Fibroblast of lung (primary cell): ENCODE measurements around the gene ADGRA3. TPM values are rescaled to one million over a fixed set of nuclear protein-coding genes. Genes with fewer than 3 reads are reported as not detected.

Experiments
- DNase-seq, 2 donors: peaks; one replicate each; pipeline versions ENCODE4 v3.0.0 to v3.0.0-alpha.2; 2010; ENCODE audit warnings: low read depth in 2 of 2
- H2AFZ ChIP-seq: 2 replicates; pipeline ENCODE4 v1.5.1; 2012; ENCODE audit warnings: low read length, control low read depth, inconsistent platforms
- H3K27ac ChIP-seq: 2 replicates; pipeline ENCODE4 v1.5.1; 2011; ENCODE audit warnings: low read length, control low read depth; ENCODE audit not compliant: insufficient read depth
- H3K27me3 ChIP-seq: 2 replicates; pipeline ENCODE4 v1.5.1; 2011; ENCODE audit warnings: mild to moderate bottlenecking, low read length; ENCODE audit not compliant: control insufficient read depth, insufficient read depth
- H3K36me3 ChIP-seq: 2 replicates; pipeline ENCODE4 v1.5.1; 2011; ENCODE audit warnings: low read length; ENCODE audit not compliant: control insufficient read depth, insufficient read depth
- H3K4me1 ChIP-seq: 2 replicates; pipeline ENCODE4 v1.5.1; 2011; ENCODE audit warnings: low read length; ENCODE audit not compliant: control insufficient read depth, insufficient read depth; ENCODE audit errors: extremely low read depth
- H3K4me2 ChIP-seq: 2 replicates; pipeline ENCODE4 v1.5.1; 2011; ENCODE audit warnings: low read length, control low read depth; ENCODE audit not compliant: insufficient read depth; ENCODE audit errors: extremely low read depth
- H3K4me3 ChIP-seq, 4 experiments: fragments of 200-600 bp in 1 of 4; sonication (generic) in 1 of 4; replicated peaks in 1 of 4; 2 replicates each; pipeline ENCODE4 v1.5.1; 2011 to 2016; ENCODE audit warnings: low read length in 4 of 4, low read depth in 3 of 4, mild to moderate bottlenecking in 3 of 4, control low read depth in 2 of 4, inconsistent platforms in 1 of 4, mixed read lengths in 1 of 4; ENCODE audit not compliant: insufficient read depth in 1 of 4; ENCODE audit errors: control extremely low read depth in 1 of 4
- H3K79me2 ChIP-seq: 2 replicates; pipeline ENCODE4 v1.5.1; 2012; ENCODE audit warnings: mild to moderate bottlenecking, low read length, inconsistent platforms; ENCODE audit not compliant: control insufficient read depth, insufficient read depth
- H3K9ac ChIP-seq: 2 replicates; pipeline ENCODE4 v1.5.1; 2011; ENCODE audit warnings: mild to moderate bottlenecking, low read length, control low read depth; ENCODE audit not compliant: insufficient read depth
- H3K9me3 ChIP-seq: 2 replicates; pipeline ENCODE4 v1.5.1; 2012; ENCODE audit warnings: low read depth, low read length; ENCODE audit not compliant: control insufficient read depth, insufficient read depth
- H4K20me1 ChIP-seq: 2 replicates; pipeline ENCODE4 v1.5.1; 2011; ENCODE audit warnings: low read length; ENCODE audit not compliant: control insufficient read depth, insufficient read depth; ENCODE audit errors: extremely low read depth
- CTCF ChIP-seq, 2 donors: IDR thresholded peaks in 1 of 2; conservative IDR thresholded peaks in 1 of 2; 1 replicate in 1 of 2; 2 replicates in 1 of 2; pipeline ENCODE4 v1.5.1; 2011 to 2012; ENCODE audit warnings: low read length in 2 of 2, control low read depth in 1 of 2, inconsistent platforms in 1 of 2, low read depth in 1 of 2, mild to moderate bottlenecking in 1 of 2
- EZH2 ChIP-seq: IDR thresholded peaks from 2 replicates; pipeline ENCODE4 v1.5.1; 2012; ENCODE audit warnings: low read length, control low read depth, mild to moderate bottlenecking; ENCODE audit errors: missing control alignments
- polyA plus RNA-seq, 2 donors: library from polyadenylated mRNA; depleted of rRNA in 1 of 2; stranded (reverse) in 1 of 2; unstranded in 1 of 2; fragments of >200 nt; gene quantifications; 2 replicates each; pipeline ENCODE4 v1.2.1, GENCODE V29; 2011 to 2012; ENCODE audit warnings: missing spikeins in 1 of 2
- total RNA-seq: library from RNA; depleted of rRNA; stranded (reverse); fragments of >200 nt; gene quantifications from 2 replicates; pipeline ENCODE4 v1.2.1, GENCODE V29; 2014

The ADGRA3 gene
- total and polyA plus RNA-seq, 2 donors (not counting 1 experiment from before 2014, with no cell fraction given): 13.0 to 15.2 TPM

- Histone ChIP-seq H3K4me3 (no peak overlapping the region), H3K9ac (no peak overlapping the region), H3K4me2 (no peak overlapping the region), H3K27ac (no peak overlapping the region), H3K36me3 (no peaks in the 10 kb centered on the region), H3K79me2 (no peaks in the 10 kb centered on the region), H4K20me1 (no peaks in the 10 kb centered on the region), H3K4me1 (peaks cover 2% of the 10 kb centered on the region), H3K9me3 (no peaks in the 10 kb centered on the region), H2AFZ (no peak overlapping the region), H3K27me3 (no peaks in the 10 kb centered on the region)
- no peak for TF ChIP-seq CTCF (conservative IDR thresholded peaks at IDR 0.05 in 1 of 2, IDR thresholded peaks at IDR 0.05 in 1 of 2; ENCODE audit: low read depth in 1 of 2, low read length in 2 of 2)
- TF ChIP-seq EZH2: no peak
- peak; percentile 93 for DNase-seq
Observed at GRCh38 chr4:22473268-22473667, 42.6 kb downstream of the ADGRA3 start.

GRCh38 chr4:22471999-22472461 lies 43.8 kb downstream of the ADGRA3 start:
- TF ChIP-seq CTCF (conservative IDR thresholded peaks at IDR 0.05 in 1 of 2, IDR thresholded peaks at IDR 0.05 in 1 of 2; ENCODE audit: low read depth in 1 of 2, low read length in 2 of 2) (no peak), EZH2 (no peak)
- Histone ChIP-seq H3K4me3 (no peak overlapping the region), H3K9ac (no peak overlapping the region), H4K20me1 (no peaks in the 10 kb centered on the region), H3K4me2 (no peak overlapping the region), H3K9me3 (no peaks in the 10 kb centered on the region), H3K27ac (no peak overlapping the region), H3K79me2 (no peaks in the 10 kb centered on the region), H2AFZ (no peak overlapping the region), H3K4me1 (peaks cover 2% of the 10 kb centered on the region), H3K27me3 (no peaks in the 10 kb centered on the region), H3K36me3 (no peaks in the 10 kb centered on the region)
- DNase-seq: peak in 1 of 2 donors; percentile 49

GRCh38 chr4:22471419-22471818 lies 44.4 kb downstream of the ADGRA3 start:
- no peak overlapping the region for H3K27ac ChIP-seq
- H3K36me3 ChIP-seq: no peaks in the 10 kb centered on the region
- no peak overlapping the region for H2AFZ ChIP-seq
- no peak for TF ChIP-seq CTCF (conservative IDR thresholded peaks at IDR 0.05 in 1 of 2, IDR thresholded peaks at IDR 0.05 in 1 of 2; ENCODE audit: low read depth in 1 of 2, low read length in 2 of 2)
- no peak for DNase-seq
- H3K4me3 ChIP-seq: no peak overlapping the region
- no peaks in the 10 kb centered on the region for H3K27me3 ChIP-seq
- H3K9ac ChIP-seq: no peak overlapping the region
- H3K4me1 ChIP-seq: peaks cover 2% of the 10 kb centered on the region
- H3K4me2 ChIP-seq: no peak overlapping the region
- no peaks in the 10 kb centered on the region for H3K9me3 ChIP-seq
- H3K79me2 ChIP-seq: no peaks in the 10 kb centered on the region
- no peaks in the 10 kb centered on the region for H4K20me1 ChIP-seq
